GM12801 (cell line): ENCODE data around the gene SPI1.

Source experiments
- CTCF ChIP-seq: IDR thresholded peaks from one replicate; pipeline ENCODE4 v1.5.1; 2011; ENCODE audit warnings: control low read depth; ENCODE audit not compliant: insufficient read length; ENCODE audit errors: extremely low read depth

Gene SPI1

GRCh38 chr11:47415091-47415854, 36.9 kb upstream of the SPI1 start:
- no peak for TF ChIP-seq CTCF

- no peak for TF ChIP-seq CTCF
Measured at GRCh38 chr11:47414685-47415070, 36.3 kb upstream of the SPI1 start.

DNA sequence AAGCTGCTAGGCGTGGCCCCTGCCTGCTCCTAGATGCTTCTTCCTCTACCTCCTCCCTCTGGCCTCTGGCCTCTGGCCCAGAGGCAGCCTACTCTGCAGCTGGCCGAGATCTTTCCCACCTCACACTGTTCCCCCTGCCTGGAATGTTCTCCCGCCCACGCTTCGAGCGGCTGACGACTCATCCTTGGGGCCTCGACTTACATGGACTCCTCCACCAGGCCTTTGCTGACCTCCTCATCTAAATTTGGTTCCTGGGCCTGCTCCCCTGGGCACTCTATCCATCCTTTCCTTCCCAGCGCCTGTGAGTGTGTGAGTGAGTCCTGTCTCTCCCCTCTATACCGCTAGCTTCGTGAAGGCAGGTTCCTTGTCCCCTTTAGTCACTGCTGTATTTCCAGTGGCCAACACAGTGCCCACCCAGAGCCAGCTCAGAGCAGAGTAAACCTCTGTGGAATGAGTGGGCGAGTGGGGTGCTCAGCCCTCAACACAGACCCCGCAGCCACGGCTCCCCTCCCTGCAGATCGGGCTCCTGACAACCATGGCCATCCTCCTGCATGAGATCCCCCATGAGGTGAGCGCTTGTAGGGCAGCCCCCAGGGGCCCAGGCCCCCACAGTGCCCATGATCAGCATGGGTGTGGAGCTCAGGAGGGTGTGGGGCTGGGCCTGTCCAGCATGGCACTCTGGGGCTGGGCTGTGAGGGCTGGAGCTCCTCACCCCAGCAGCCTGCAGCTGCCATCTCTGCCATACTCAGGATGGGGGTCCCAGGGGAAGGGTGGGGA, 35.7 kb upstream of the SPI1 start:
- no peak for TF ChIP-seq CTCF

DNA sequence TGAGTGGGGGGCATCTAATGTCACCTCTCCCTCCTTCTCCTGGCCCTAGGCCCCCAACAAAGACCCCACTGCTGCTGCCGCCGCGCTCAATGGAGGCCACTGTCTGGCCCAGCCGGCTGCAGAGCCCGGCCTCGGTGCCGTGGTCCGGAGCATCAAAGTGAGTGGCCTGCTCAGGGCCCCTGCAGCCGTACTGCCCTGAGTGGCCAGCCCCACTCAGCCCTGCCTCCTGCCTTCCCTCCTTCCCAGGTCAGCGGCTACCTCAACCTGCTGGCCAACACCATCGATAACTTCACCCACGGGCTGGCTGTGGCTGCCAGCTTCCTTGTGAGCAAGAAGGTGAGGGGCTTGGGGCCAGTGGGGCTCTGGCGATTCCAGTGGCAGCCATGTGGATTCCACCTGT, 35.0 kb upstream of the SPI1 start:
- TF ChIP-seq CTCF = no peak

DNA sequence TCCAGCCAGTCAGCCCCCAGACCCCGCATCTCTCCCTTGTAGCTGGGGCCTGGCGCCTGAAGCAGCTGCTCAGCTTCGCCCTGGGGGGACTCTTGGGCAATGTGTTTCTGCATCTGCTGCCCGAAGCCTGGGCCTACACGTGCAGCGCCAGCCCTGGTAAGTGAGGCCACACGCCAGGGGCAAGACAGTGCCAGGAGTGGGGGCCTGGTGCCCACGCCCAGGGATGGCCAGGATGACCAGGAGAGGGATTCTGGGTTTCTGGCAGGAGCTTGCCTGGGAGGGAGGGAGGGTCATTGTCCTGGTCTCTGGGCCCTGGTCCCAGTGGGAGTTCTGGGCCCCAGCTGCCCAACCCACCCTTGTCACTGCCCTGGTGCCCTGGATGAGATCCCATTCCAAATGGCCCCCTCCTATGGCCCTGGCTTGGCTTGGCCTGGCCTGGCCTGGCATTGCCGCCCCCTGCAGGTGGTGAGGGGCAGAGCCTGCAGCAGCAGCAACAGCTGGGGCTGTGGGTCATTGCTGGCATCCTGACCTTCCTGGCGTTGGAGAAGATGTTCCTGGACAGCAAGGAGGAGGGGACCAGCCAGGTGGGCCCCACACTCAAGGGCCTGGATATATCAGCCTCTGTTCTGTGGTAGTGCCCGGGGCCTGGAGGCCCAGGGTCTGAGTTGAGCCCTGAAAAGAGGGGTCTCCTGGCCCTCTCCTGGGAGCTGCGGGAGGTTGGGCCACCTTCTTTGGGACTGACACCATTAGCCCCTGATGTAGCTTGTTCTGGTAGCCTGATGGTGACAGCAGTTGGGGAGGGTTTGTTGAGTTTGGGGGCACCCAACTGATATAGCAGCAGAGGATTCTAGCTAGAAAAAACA, 33.8 kb upstream of the SPI1 start:
- no peak for TF ChIP-seq CTCF

- no peak for TF ChIP-seq CTCF
Measured at GRCh38 chr11:47410370-47411264, 32.3 kb upstream of the SPI1 start.
